Endothelial cell of umbilical vein (primary cell): ENCODE results near the gene C17orf75. TPM values are rescaled to one million over a fixed set of nuclear protein-coding genes. Genes with fewer than 3 reads are reported as not detected.

Experiments
- BruUV-seq: library from RNA; stranded (reverse); fragments of 400-500 nt; replicated peaks from 2 replicates; lab custom pipeline; 2021; lab: Mats Ljungman, UMichigan
- CTCF ChIA-PET: fragments of 300-600, 350-600 bp; sonication (Branson Sonifier 250); formaldehyde crosslinking; loops from one replicate; lab custom pipeline; 2021; ENCODE audit warnings: antibody characterized with exemption, inconsistent platforms; lab: Charles Lee
- POLR2A ChIA-PET: fragments of 300-600, 350-600 bp; sonication (Branson Sonifier 250); formaldehyde crosslinking; loops from one replicate; lab custom pipeline; 2021; ENCODE audit warnings: antibody characterized with exemption, inconsistent platforms; lab: Charles Lee
- DNase-seq: peaks from one replicate; pipeline ENCODE4 v3.0.0-alpha.2; 2011; ENCODE audit warnings: low read depth, low spot score
- FAIRE-seq: peaks from 2 replicates; lab custom pipeline; 2011; peaks lifted over from hg19 to GRCh38; lab: Jason Lieb, UNC
- H2AFZ ChIP-seq: 2 replicates; pipeline ENCODE4 v1.6.0; 2012; ENCODE audit warnings: low read depth, low read length, control low read depth, inconsistent platforms
- H3K27ac ChIP-seq: 2 replicates; pipeline ENCODE4 v1.5.1; 2011; ENCODE audit warnings: low read depth, mild to moderate bottlenecking, control low read depth, low read length, moderate library complexity; ENCODE audit not compliant: insufficient read depth
- H3K27me3 ChIP-seq, 2 experiments: 2 replicates each; pipeline versions ENCODE4 v1.6.0 to v1.6.1; 2011; ENCODE audit warnings: low read length in 2 of 2, mixed read lengths in 1 of 2; ENCODE audit not compliant: control insufficient read depth in 2 of 2, insufficient read depth in 2 of 2
- H3K36me3 ChIP-seq, 2 experiments: 2 replicates in 1 of 2; 3 replicates in 1 of 2; pipeline ENCODE4 v1.5.1; 2011; ENCODE audit warnings: low read length in 2 of 2, mild to moderate bottlenecking in 1 of 2, moderate library complexity in 1 of 2; ENCODE audit not compliant: control insufficient read depth in 2 of 2, insufficient read depth in 2 of 2; ENCODE audit errors: extremely low read depth in 1 of 2
- H3K4me1 ChIP-seq: 3 replicates; pipeline ENCODE4 v1.5.1; 2011; ENCODE audit warnings: mild to moderate bottlenecking, low read length; ENCODE audit not compliant: control insufficient read depth, insufficient read depth; ENCODE audit errors: extremely low read depth
- H3K4me2 ChIP-seq: 2 replicates; pipeline ENCODE4 v1.6.1; 2011; ENCODE audit warnings: low read length, control low read depth, mixed read lengths; ENCODE audit not compliant: insufficient read depth
- H3K4me3 ChIP-seq, 3 experiments: fragments of 200-600 bp in 1 of 3; sonication (generic), shearing (Covaris generic) in 1 of 3; replicated peaks in 1 of 3; 2 replicates each; pipeline ENCODE4 v1.5.1; 2011 to 2016; ENCODE audit warnings: control low read depth in 3 of 3, low read length in 3 of 3, mild to moderate bottlenecking in 2 of 3, inconsistent platforms in 1 of 3, low read depth in 1 of 3, moderate library complexity in 1 of 3; ENCODE audit not compliant: insufficient read depth in 1 of 3
- H3K79me2 ChIP-seq: 2 replicates; pipeline ENCODE4 v1.6.0; 2012; ENCODE audit warnings: low read length, inconsistent platforms; ENCODE audit not compliant: control insufficient read depth, insufficient read depth
- H3K9ac ChIP-seq: replicated peaks from 2 replicates; pipeline ENCODE3; 2011; ENCODE audit warnings: low read length, control low read depth; ENCODE audit not compliant: insufficient read depth; ENCODE audit errors: extremely low read depth
- H3K9me1 ChIP-seq: replicated peaks from 3 replicates; pipeline ENCODE4 v1.6.0; 2011; ENCODE audit warnings: mild to moderate bottlenecking, low read length; ENCODE audit not compliant: control insufficient read depth, insufficient read depth; ENCODE audit errors: extremely low read depth
- H3K9me3 ChIP-seq: replicated peaks from 2 replicates; pipeline ENCODE4 v1.5.1; 2012; ENCODE audit warnings: low read length, inconsistent platforms; ENCODE audit not compliant: control insufficient read depth, insufficient read depth
- H4K20me1 ChIP-seq: replicated peaks from 2 replicates; pipeline ENCODE3; 2011; ENCODE audit warnings: mild to moderate bottlenecking, low read length; ENCODE audit not compliant: control insufficient read depth, insufficient read depth; ENCODE audit errors: extremely low read depth
- EZH2 ChIP-seq: IDR thresholded peaks from 2 replicates; pipeline ENCODE4 v1.6.1; 2012; ENCODE audit warnings: borderline replicate concordance, low read depth, mild to moderate bottlenecking, moderate library complexity, low read length, inconsistent platforms; ENCODE audit not compliant: severe bottlenecking
- FOS ChIP-seq: IDR thresholded peaks from 2 replicates; pipeline ENCODE4 v1.6.1; 2011; ENCODE audit warnings: mild to moderate bottlenecking, low read length, moderate library complexity, borderline replicate concordance; ENCODE audit not compliant: insufficient read depth
- GATA2 ChIP-seq: IDR thresholded peaks from 2 replicates; pipeline ENCODE4 v1.7.0; 2011; ENCODE audit warnings: low read depth, mild to moderate bottlenecking, moderate library complexity, mixed read lengths, low read length; ENCODE audit not compliant: insufficient read length, insufficient read depth
- JUN ChIP-seq: IDR thresholded peaks from 2 replicates; pipeline ENCODE4 v1.6.1; 2011; ENCODE audit warnings: borderline replicate concordance, low read depth; ENCODE audit not compliant: insufficient read length, insufficient read depth
- MAX ChIP-seq: IDR thresholded peaks from 2 replicates; pipeline ENCODE4 v1.6.1; 2011; ENCODE audit not compliant: insufficient read depth, insufficient read length
- MYC ChIP-seq: IDR thresholded peaks from one replicate; pipeline ENCODE4 v1.6.1; 2011; ENCODE audit warnings: mild to moderate bottlenecking, low read depth, low read length
- POLR2A ChIP-seq: IDR thresholded peaks from 2 replicates; pipeline ENCODE4 v1.6.1; 2012; ENCODE audit warnings: low read depth, mild to moderate bottlenecking, control low read depth, low read length
- POLR2AphosphoS5 ChIP-seq: IDR thresholded peaks from 2 replicates; pipeline ENCODE4 v1.6.1; 2012; ENCODE audit warnings: low read depth, mild to moderate bottlenecking, control low read depth, low read length, moderate library complexity; ENCODE audit not compliant: insufficient read depth
- dilution Hi-C: fragments of 300-500 bp; cut with MboI; formaldehyde crosslinking; loops from one replicate; pipeline ENCODE4 v1.15.0; 2019; ENCODE audit warnings: low sequenced_read_pairs; ENCODE audit not compliant: extremely low pct_ligation_motif_present
- intact Hi-C: fragments of 100-400 bp; cut with micrococcal nuclease; formaldehyde crosslinking; loops from one replicate; pipeline ENCODE4 v1.10.0; 2022
- polyA plus RNA-seq, 4 experiments: library from polyadenylated mRNA; depleted of rRNA in 3 of 4; stranded (reverse) in 3 of 4; unstranded in 1 of 4; fragments of >200 nt; gene quantifications; 2 replicates each; pipeline versions ENCODE4 v1.2.1 to v1.2.3, GENCODE V29; 2011 to 2012; ENCODE audit warnings: missing spikeins in 1 of 4
- total RNA-seq: library from RNA; stranded (reverse); gene quantifications from 2 replicates; pipeline ENCODE4 v1.2.3, GENCODE V29; 2021
- TF ChIP-seq, protein P1 (sequence below), 2 donors: IDR thresholded peaks; 1 replicate in 1 of 2; 2 replicates in 1 of 2; pipeline ENCODE4 v1.5.1; 2011; ENCODE audit warnings: low read length in 2 of 2, mild to moderate bottlenecking in 2 of 2, moderate library complexity in 2 of 2, control low read depth in 1 of 2, inconsistent platforms in 1 of 2, low read depth in 1 of 2; ENCODE audit not compliant: insufficient read depth in 1 of 2; ENCODE audit errors: extremely low read depth in 1 of 2

C17orf75 gene
- total and polyA plus RNA-seq, 2 donors (not counting 3 experiments of a cell fraction or from before 2014, with no cell fraction given): 8.8 to 21.5 TPM

DNA sequence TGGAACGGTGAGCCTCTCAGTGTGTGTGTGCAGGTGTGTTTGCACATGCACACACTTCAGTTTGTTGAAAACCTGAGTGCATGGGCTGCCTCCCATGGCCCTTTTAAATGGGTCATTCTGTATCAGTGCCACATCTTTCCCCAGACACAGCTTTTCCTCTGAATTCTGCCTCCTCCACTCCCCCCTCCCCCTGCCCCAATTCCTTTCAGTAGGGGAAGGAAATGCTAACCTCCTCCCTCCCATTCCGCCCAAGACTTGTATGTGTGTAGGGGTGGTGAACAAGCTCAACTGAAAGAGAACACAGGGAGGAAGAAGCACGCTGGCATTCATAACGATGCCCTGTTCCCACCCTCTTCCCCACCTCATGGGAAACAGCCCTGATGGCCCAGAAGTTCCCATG, 34.3 kb downstream of the C17orf75 start:
- no peak overlapping the region for H3K9ac ChIP-seq
- FAIRE-seq: no peak
- H3K9me1 ChIP-seq: no peaks in the 10 kb centered on the region
- dilution Hi-C loops: no loop called here
- no peaks in the 10 kb centered on the region for H4K20me1 ChIP-seq
- POLR2A ChIA-PET: no interaction called here
- no peak overlapping the region for H3K4me2 ChIP-seq
- intact Hi-C loops: no loop called here
- BruUV-seq: no TSS peak
- no peaks in the 10 kb centered on the region for H3K9me3 ChIP-seq
- H3K79me2 ChIP-seq: no peaks in the 10 kb centered on the region
- TF ChIP-seq FOS: no peak
- no peak for TF ChIP-seq EZH2
- no peak for TF ChIP-seq POLR2AphosphoS5
- TF ChIP-seq POLR2A: no peak
- TF ChIP-seq MAX: no peak
- TF ChIP-seq JUN: no peak
- no peak for TF ChIP-seq GATA2
- TF ChIP-seq MYC: no peak
- TF ChIP-seq, protein P1, sequence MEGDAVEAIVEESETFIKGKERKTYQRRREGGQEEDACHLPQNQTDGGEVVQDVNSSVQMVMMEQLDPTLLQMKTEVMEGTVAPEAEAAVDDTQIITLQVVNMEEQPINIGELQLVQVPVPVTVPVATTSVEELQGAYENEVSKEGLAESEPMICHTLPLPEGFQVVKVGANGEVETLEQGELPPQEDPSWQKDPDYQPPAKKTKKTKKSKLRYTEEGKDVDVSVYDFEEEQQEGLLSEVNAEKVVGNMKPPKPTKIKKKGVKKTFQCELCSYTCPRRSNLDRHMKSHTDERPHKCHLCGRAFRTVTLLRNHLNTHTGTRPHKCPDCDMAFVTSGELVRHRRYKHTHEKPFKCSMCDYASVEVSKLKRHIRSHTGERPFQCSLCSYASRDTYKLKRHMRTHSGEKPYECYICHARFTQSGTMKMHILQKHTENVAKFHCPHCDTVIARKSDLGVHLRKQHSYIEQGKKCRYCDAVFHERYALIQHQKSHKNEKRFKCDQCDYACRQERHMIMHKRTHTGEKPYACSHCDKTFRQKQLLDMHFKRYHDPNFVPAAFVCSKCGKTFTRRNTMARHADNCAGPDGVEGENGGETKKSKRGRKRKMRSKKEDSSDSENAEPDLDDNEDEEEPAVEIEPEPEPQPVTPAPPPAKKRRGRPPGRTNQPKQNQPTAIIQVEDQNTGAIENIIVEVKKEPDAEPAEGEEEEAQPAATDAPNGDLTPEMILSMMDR (IDR thresholded peaks at IDR 0.05; ENCODE audit: extremely low read depth in 1 of 2, insufficient read depth in 1 of 2, low read depth in 1 of 2, low read length in 2 of 2): no peak
- H2AFZ ChIP-seq: no peak overlapping the region
- DNase-seq: no peak
- CTCF ChIA-PET: no interaction called here
- H3K27me3 ChIP-seq: peaks cover 8 to 10% of the 10 kb centered on the region in 2 experiments
- H3K27ac ChIP-seq: no peak overlapping the region
- no peak overlapping the region for H3K4me3 ChIP-seq
- H3K4me1 ChIP-seq: no peaks in the 10 kb centered on the region
- H3K36me3 ChIP-seq: no peaks in the 10 kb centered on the region
